HepG2 (cell line): ENCODE data around the gene KATNAL1. TPM values are rescaled to one million over a fixed set of nuclear protein-coding genes. Genes with fewer than 3 reads are reported as not detected.

ENCODE experiments used
- AGO2 ChIP-seq: fragments of 200-400 bp; formaldehyde crosslinking; optimal IDR thresholded peaks from 2 replicates; pipeline ENCODE3; 2017; ENCODE audit warnings: mild to moderate bottlenecking, low read depth, low read length, moderate library complexity
- BHLHE40 ChIP-seq: IDR thresholded peaks from 2 replicates; pipeline ENCODE4 v1.6.1; 2011; ENCODE audit warnings: low read length, improper control_type of control experiment
- CBFB ChIP-seq: sonication (generic); formaldehyde crosslinking; IDR thresholded peaks from 2 replicates; pipeline ENCODE4 v1.4.0; 2020; ENCODE audit warnings: missing genetic modification reagents
- CBX1 ChIP-seq: IDR thresholded peaks from one replicate; pipeline ENCODE4 v1.6.1; 2016; ENCODE audit warnings: antibody characterized with exemption, low read depth
- DMAP1 ChIP-seq: IDR thresholded peaks from 2 replicates; pipeline ENCODE4 v1.6.1; 2016
- GPN1 ChIP-seq: sonication (generic); formaldehyde crosslinking; IDR thresholded peaks from 2 replicates; pipeline ENCODE4 v1.5.1; 2020; ENCODE audit warnings: missing genetic modification reagents, borderline replicate concordance
- GTF3A ChIP-seq: sonication (generic); formaldehyde crosslinking; conservative IDR thresholded peaks from 2 replicates; pipeline ENCODE4 v1.4.0; 2020; ENCODE audit warnings: mild to moderate bottlenecking, missing genetic modification reagents
- MTA1 ChIP-seq: sonication (generic); formaldehyde crosslinking; IDR thresholded peaks from 2 replicates; pipeline ENCODE4 v1.4.0; 2020; ENCODE audit warnings: missing genetic modification reagents, mild to moderate bottlenecking, borderline replicate concordance
- MXD4 ChIP-seq: IDR thresholded peaks from 2 replicates; pipeline ENCODE4 v1.6.1; 2016; ENCODE audit warnings: mild to moderate bottlenecking, missing biosample characterization, missing genetic modification reagents
- NAIF1 ChIP-seq: sonication (generic); formaldehyde crosslinking; IDR thresholded peaks from 2 replicates; pipeline ENCODE4 v1.5.0; 2020; ENCODE audit warnings: mild to moderate bottlenecking, missing genetic modification reagents, borderline replicate concordance
- NFRKB ChIP-seq: fragments of 450-650 bp; IDR thresholded peaks from 2 replicates; pipeline ENCODE4 v1.6.1; 2017
- RBM39 ChIP-seq: fragments of 200-400 bp; formaldehyde crosslinking; IDR thresholded peaks from one replicate; pipeline ENCODE4 v1.6.1; 2018; ENCODE audit warnings: antibody characterized with exemption, mild to moderate bottlenecking, low read depth, low read length; ENCODE audit not compliant: poor library complexity, severe bottlenecking
- SOX13 ChIP-seq, 3 experiments: fragments of 450-650 bp in 1 of 3; sonication (generic) in 1 of 3; formaldehyde crosslinking in 1 of 3; IDR thresholded peaks in 2 of 3; conservative IDR thresholded peaks in 1 of 3; 2 replicates each; pipeline versions ENCODE4 v1.5.0 to v1.6.1; 2016 to 2020; ENCODE audit warnings: antibody characterized with exemption in 1 of 3, mild to moderate bottlenecking in 1 of 3, missing compliant biosample characterization in 1 of 3, missing genetic modification reagents in 1 of 3, moderate library complexity in 1 of 3
- TOPORS ChIP-seq: sonication (generic); formaldehyde crosslinking; IDR thresholded peaks from 2 replicates; pipeline ENCODE4 v1.8.0; 2023; ENCODE audit warnings: mild to moderate bottlenecking, missing genetic modification reagents
- YEATS2 ChIP-seq: sonication (generic); formaldehyde crosslinking; IDR thresholded peaks from 2 replicates; pipeline ENCODE4 v1.4.0; 2020; ENCODE audit warnings: missing genetic modification reagents, borderline replicate concordance
- YEATS4 ChIP-seq: sonication (generic); formaldehyde crosslinking; IDR thresholded peaks from 2 replicates; pipeline ENCODE4 v1.4.0; 2020; ENCODE audit warnings: missing genetic modification reagents, borderline replicate concordance
- ZBTB21 ChIP-seq: sonication (generic); formaldehyde crosslinking; IDR thresholded peaks from 2 replicates; pipeline ENCODE4 v1.4.0; 2020; ENCODE audit warnings: missing genetic modification reagents
- ZBTB3 ChIP-seq: sonication (generic); formaldehyde crosslinking; IDR thresholded peaks from 2 replicates; pipeline ENCODE4 v1.4.0; 2020; ENCODE audit warnings: low read depth, mild to moderate bottlenecking, moderate library complexity, missing genetic modification reagents, borderline replicate concordance
- ZBTB42 ChIP-seq: sonication (generic); formaldehyde crosslinking; IDR thresholded peaks from 2 replicates; pipeline ENCODE4 v1.5.0; 2020; ENCODE audit warnings: mild to moderate bottlenecking, missing genetic modification reagents
- ZFP82 ChIP-seq: sonication (generic); formaldehyde crosslinking; IDR thresholded peaks from 2 replicates; pipeline ENCODE4 v1.5.1; 2020; ENCODE audit warnings: mild to moderate bottlenecking, missing genetic modification reagents, borderline replicate concordance
- ZNF451 ChIP-seq: sonication (generic); formaldehyde crosslinking; IDR thresholded peaks from 2 replicates; pipeline ENCODE4 v1.5.0; 2020; ENCODE audit warnings: mild to moderate bottlenecking, missing genetic modification reagents
- ZSCAN25 ChIP-seq: sonication (generic); formaldehyde crosslinking; IDR thresholded peaks from 2 replicates; pipeline ENCODE4 v1.8.0; 2022; ENCODE audit warnings: mild to moderate bottlenecking, missing genetic modification reagents
- polyA plus RNA-seq, 8 experiments: library from polyadenylated mRNA; depleted of rRNA in 3 of 8; stranded (reverse) in 7 of 8; unstranded in 1 of 8; fragments of >200 nt; fragmentation: Illumina TruSeq in 4 of 8; extraction: Trizol in 4 of 8; gene quantifications; 2 replicates each; pipeline versions ENCODE4 v1.2.1 to v1.2.3, GENCODE V29; 2011 to 2016; ENCODE audit warnings: low read depth in 4 of 8, missing spikeins in 1 of 8, mixed read lengths in 1 of 8; ENCODE audit not compliant: insufficient read depth in 1 of 8
- total RNA-seq, 5 experiments: library from RNA; depleted of rRNA; stranded (reverse); fragments of >200 nt; fragmentation: Illumina TruSeq; extraction: Trizol; gene quantifications; 2 replicates each; pipeline ENCODE4 v1.2.3, GENCODE V29; 2016; ENCODE audit warnings: low read depth in 1 of 5
- TF ChIP-seq, protein P1 (sequence below): sonication (generic); formaldehyde crosslinking; conservative IDR thresholded peaks from 2 replicates; pipeline ENCODE4 v1.4.0; 2020; ENCODE audit warnings: mild to moderate bottlenecking, missing genetic modification reagents, moderate library complexity
- TF ChIP-seq, protein P2 (sequence below): sonication (generic); formaldehyde crosslinking; IDR thresholded peaks from 2 replicates; pipeline ENCODE4 v1.4.0; 2020; ENCODE audit warnings: mild to moderate bottlenecking, missing genetic modification reagents
- TF ChIP-seq, protein P3 (sequence below): sonication (generic); formaldehyde crosslinking; IDR thresholded peaks from 2 replicates; pipeline ENCODE4 v1.4.0; 2020; ENCODE audit warnings: missing genetic modification reagents

Gene KATNAL1
- total and polyA plus RNA-seq, 2 of the 13 experiments (the other 11 are each of a cell fraction or from before 2014, with no cell fraction given) = 3.2 to 11.8 TPM

DNA sequence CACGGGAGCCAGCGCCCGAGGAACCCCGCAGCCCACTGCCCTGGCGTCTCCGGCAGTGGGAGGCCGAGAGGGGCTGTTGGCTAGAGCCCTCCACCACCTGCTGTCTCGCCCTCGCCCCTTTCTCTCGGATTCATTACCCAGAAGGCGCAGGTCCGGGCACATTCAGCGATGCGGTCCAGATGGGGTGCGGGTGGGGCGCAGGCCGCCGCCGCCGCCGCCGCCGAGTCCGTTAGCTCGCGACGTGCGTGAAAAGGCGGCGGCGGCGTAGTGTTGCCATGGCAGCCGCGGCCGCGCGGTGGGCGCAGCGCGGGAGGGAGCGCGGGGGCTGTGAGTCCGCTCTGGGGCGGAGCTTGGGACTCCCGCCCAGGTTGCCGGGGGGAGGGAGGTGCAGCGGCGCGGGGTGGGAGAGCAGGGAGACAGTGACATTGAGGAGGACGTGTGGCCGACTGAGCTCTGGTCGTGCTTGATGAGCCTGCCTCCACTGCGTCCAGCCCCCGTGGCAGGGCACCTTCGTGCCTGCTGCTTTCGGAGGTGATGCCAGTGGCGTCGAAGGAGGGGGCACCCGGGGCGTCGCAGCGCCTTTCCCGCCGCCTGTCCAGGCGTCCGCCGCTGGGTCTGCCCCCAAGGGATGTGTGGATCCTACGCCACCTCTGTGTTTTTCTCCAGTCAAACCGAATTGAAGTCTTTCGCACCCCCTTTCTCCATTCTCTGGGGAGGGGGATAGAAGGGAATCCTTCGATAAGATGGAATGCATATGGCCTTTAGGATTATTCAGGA is at the start of gene KATNAL1 (continued):
- TF ChIP-seq CBFB (CRISPR knock-in tag) (peak; percentile 49; the same call in 1 of the 2 replicates), GPN1 (CRISPR knock-in tag) (no peak), ZSCAN25 (CRISPR knock-in tag) (peak; percentile 61; the same call in 1 of the 2 replicates), GTF3A (CRISPR knock-in tag) (no peak), NAIF1 (0 out of 2 replicates have a peak, but pooled peaks have one; percentile 55), TOPORS (CRISPR knock-in tag) (0 out of 2 replicates have a peak, but pooled peaks have one; percentile 18), SOX13 (IDR thresholded peaks at IDR 0.05) (no peak), SOX13 (CRISPR knock-in tag; conservative IDR thresholded peaks at IDR 0.05 in 1 of 2, IDR thresholded peaks at IDR 0.05 in 1 of 2) (peak in 1 of 2 experiments; percentile 21; a peak in 1 of 4 replicates), DMAP1 (CRISPR knock-in tag) (peak; percentile 79; the same call in 1 of the 2 replicates), RBM39 (peak; percentile 61), YEATS2 (peak; percentile 34; the same call in 1 of the 2 replicates), ZBTB42 (CRISPR knock-in tag) (no peak), YEATS4 (peak; percentile 98), MTA1 (CRISPR knock-in tag) (peak; percentile 48; the same call in 1 of the 2 replicates), NFRKB (no peak), MXD4 (CRISPR knock-in tag) (no peak), AGO2 (peak; percentile 61), CBX1 (peak; percentile 54), ZBTB21 (CRISPR knock-in tag) (no peak), ZFP82 (CRISPR knock-in tag) (peak; percentile 90), BHLHE40 (peak; percentile 54; the same call in 1 of the 2 replicates), ZBTB3 (CRISPR knock-in tag) (no peak), ZNF451 (CRISPR knock-in tag) (0 out of 2 replicates have a peak, but pooled peaks have one; percentile 18)
- TF ChIP-seq, protein P1, sequence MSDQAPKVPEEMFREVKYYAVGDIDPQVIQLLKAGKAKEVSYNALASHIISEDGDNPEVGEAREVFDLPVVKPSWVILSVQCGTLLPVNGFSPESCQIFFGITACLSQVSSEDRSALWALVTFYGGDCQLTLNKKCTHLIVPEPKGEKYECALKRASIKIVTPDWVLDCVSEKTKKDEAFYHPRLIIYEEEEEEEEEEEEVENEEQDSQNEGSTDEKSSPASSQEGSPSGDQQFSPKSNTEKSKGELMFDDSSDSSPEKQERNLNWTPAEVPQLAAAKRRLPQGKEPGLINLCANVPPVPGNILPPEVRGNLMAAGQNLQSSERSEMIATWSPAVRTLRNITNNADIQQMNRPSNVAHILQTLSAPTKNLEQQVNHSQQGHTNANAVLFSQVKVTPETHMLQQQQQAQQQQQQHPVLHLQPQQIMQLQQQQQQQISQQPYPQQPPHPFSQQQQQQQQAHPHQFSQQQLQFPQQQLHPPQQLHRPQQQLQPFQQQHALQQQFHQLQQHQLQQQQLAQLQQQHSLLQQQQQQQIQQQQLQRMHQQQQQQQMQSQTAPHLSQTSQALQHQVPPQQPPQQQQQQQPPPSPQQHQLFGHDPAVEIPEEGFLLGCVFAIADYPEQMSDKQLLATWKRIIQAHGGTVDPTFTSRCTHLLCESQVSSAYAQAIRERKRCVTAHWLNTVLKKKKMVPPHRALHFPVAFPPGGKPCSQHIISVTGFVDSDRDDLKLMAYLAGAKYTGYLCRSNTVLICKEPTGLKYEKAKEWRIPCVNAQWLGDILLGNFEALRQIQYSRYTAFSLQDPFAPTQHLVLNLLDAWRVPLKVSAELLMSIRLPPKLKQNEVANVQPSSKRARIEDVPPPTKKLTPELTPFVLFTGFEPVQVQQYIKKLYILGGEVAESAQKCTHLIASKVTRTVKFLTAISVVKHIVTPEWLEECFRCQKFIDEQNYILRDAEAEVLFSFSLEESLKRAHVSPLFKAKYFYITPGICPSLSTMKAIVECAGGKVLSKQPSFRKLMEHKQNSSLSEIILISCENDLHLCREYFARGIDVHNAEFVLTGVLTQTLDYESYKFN = 0 out of 2 replicates have a peak, but pooled peaks have one; percentile 8
- TF ChIP-seq, protein P2, sequence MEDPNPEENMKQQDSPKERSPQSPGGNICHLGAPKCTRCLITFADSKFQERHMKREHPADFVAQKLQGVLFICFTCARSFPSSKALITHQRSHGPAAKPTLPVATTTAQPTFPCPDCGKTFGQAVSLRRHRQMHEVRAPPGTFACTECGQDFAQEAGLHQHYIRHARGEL = no peak
- TF ChIP-seq, protein P3, sequence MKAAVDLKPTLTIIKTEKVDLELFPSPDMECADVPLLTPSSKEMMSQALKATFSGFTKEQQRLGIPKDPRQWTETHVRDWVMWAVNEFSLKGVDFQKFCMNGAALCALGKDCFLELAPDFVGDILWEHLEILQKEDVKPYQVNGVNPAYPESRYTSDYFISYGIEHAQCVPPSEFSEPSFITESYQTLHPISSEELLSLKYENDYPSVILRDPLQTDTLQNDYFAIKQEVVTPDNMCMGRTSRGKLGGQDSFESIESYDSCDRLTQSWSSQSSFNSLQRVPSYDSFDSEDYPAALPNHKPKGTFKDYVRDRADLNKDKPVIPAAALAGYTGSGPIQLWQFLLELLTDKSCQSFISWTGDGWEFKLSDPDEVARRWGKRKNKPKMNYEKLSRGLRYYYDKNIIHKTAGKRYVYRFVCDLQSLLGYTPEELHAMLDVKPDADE (CRISPR knock-in tag) = peak; percentile 70; the same call in 1 of the 2 replicates
